Cerebellar cortex (tissue), 1 donor: ENCODE measurements around the gene CRKL.
A peak's percentile ranks its signal among the peaks of the same experiment; 100 is the strongest.

ENCODE experiments used
- DNase-seq: peaks from one replicate; pipeline ENCODE4 v3.0.0-alpha.2; 2015; ENCODE audit warnings: low spot score

Gene CRKL

GRCh38 chr22:20997536-20998257 is 80.5 kb downstream of the CRKL start:
- no peak for DNase-seq

GRCh38 chr22:20998411-20999336 is 81.5 kb downstream of the CRKL start:
- DNase-seq: no peak

GRCh38 chr22:20999350-21000206 is 82.4 kb downstream of the CRKL start:
- DNase-seq: no peak

- peak; percentile 30 for DNase-seq
Observed at GRCh38 chr22:21000207-21000986, 83.2 kb downstream of the CRKL start.

GRCh38 chr22:21000987-21001600 is 83.9 kb downstream of the CRKL start:
- no peak for DNase-seq

GRCh38 chr22:21001601-21002325 is 84.6 kb downstream of the CRKL start, which contains the start of gene THAP7:
TSS of gene THAP7 (minus strand) at chr22:21002118. CDS start at chr22:21001911, 207 bp downstream.
- peak; percentile 96 for DNase-seq
